C4-2B (cell line): ENCODE results near the gene MYCBPAP.

Source experiments
- CTCF ChIP-seq: fragments of 450-650 bp; conservative IDR thresholded peaks from 2 replicates; pipeline ENCODE4 v1.5.1; 2017; ENCODE audit warnings: mild to moderate bottlenecking
- ZFX ChIP-seq: fragments of 450-650 bp; IDR thresholded peaks from 2 replicates; pipeline ENCODE4 v1.6.1; 2017

- TF ChIP-seq CTCF = no peak
- TF ChIP-seq ZFX = no peak
Measured at GRCh38 chr17:50563092-50563511, 54.9 kb downstream of the MYCBPAP start.
